Measurements from ENCODE around the gene FBXO11. TPM values are rescaled to one million over a fixed set of nuclear protein-coding genes. Genes with fewer than 3 reads are reported as not detected.
"Not testable (repeated sequence)": the region's sequence is repeated elsewhere in the genome, so short reads cannot be mapped to it uniquely, and the experiment has no call there.

FBXO11 gene
- total RNA-seq, 1 donor from 2014 or later: 69.3 TPM

GRCh38 chr2:47900857-47901256 lies 5.4 kb downstream of the FBXO11 start:
- H3K4me1 ChIP-seq: peaks cover 45% of the 10 kb centered on the region

GRCh38 chr2:47899915-47900816 lies 6.1 kb downstream of the FBXO11 start:
- intact Hi-C loops (cut with DNase I): loop anchor here (10.0 kb wide), 1 partner anchor 45 kb away; no protein-coding TSS in a partner anchor
- peak overlapping the region; percentile 34 for H3K27ac ChIP-seq
- no peaks in the 10 kb centered on the region for H3K36me3 ChIP-seq
- H3K9me3 ChIP-seq: no peaks in the 10 kb centered on the region
- no peaks in the 10 kb centered on the region for H3K27me3 ChIP-seq
- peaks cover 52% of the 10 kb centered on the region for H3K4me1 ChIP-seq
- TF ChIP-seq CTCF (IDR thresholded peaks at IDR 0.05): no peak
- DNase-seq: no peak
- no peak overlapping the region for H3K4me3 ChIP-seq
- peak; percentile 72 for ATAC-seq

More at GRCh38 chr2:47900857-47901256, 5.4 kb downstream of the FBXO11 start:
- H3K27ac ChIP-seq: no peak overlapping the region
- DNase-seq (no peak), ATAC-seq (no peak)
- H3K9me3 ChIP-seq: no peaks in the 10 kb centered on the region
- TF ChIP-seq CTCF (IDR thresholded peaks at IDR 0.05): no peak
- no peak overlapping the region for H3K4me3 ChIP-seq
- intact Hi-C loops (cut with DNase I): loop anchor here (10.0 kb wide), 1 partner anchor 46 kb away; no protein-coding TSS in a partner anchor
- H3K27me3 ChIP-seq: no peaks in the 10 kb centered on the region
- H3K36me3 ChIP-seq: no peaks in the 10 kb centered on the region

GRCh38 chr2:47897883-47898731 lies 8.2 kb downstream of the FBXO11 start:
- no peak overlapping the region for H3K27ac ChIP-seq
- no peaks in the 10 kb centered on the region for H3K27me3 ChIP-seq
- intact Hi-C loops (cut with DNase I): no loop called here
- peaks cover 65% of the 10 kb centered on the region for H3K4me1 ChIP-seq
- no peaks in the 10 kb centered on the region for H3K9me3 ChIP-seq
- H3K36me3 ChIP-seq: no peaks in the 10 kb centered on the region
- ATAC-seq: no peak
- no peak for DNase-seq
- no peak for TF ChIP-seq CTCF (IDR thresholded peaks at IDR 0.05)
- no peak overlapping the region for H3K4me3 ChIP-seq

- H3K27me3 ChIP-seq; H3K4me3 ChIP-seq; DNase-seq; H3K27ac ChIP-seq; ATAC-seq; H3K36me3 ChIP-seq; intact Hi-C loops (cut with DNase I); H3K9me3 ChIP-seq: not testable (repeated sequence)
- peaks cover 70% of the 10 kb centered on the region for H3K4me1 ChIP-seq
Observed at GRCh38 chr2:47897191-47897882, 9.0 kb downstream of the FBXO11 start.

GRCh38 chr2:47896450-47896968 lies 9.8 kb downstream of the FBXO11 start:
- H3K4me1 ChIP-seq: peaks cover 78% of the 10 kb centered on the region

More at GRCh38 chr2:47896450-47896968, 9.8 kb downstream of the FBXO11 start:
- H3K27ac ChIP-seq: no peak overlapping the region
- DNase-seq: no peak
- H3K9me3 ChIP-seq: no peaks in the 10 kb centered on the region
- no peak overlapping the region for H3K4me3 ChIP-seq
- intact Hi-C loops (cut with DNase I): no loop called here
- no peaks in the 10 kb centered on the region for H3K36me3 ChIP-seq
- no peaks in the 10 kb centered on the region for H3K27me3 ChIP-seq
- no peak for TF ChIP-seq CTCF (IDR thresholded peaks at IDR 0.05)
- no peak for ATAC-seq
